Measurements from ENCODE around the gene MYRF.

MYRF gene

GRCh38 chr11:61762223-61762615 lies 9.8 kb downstream of the MYRF start:
- DNase-seq = no peak

GRCh38 chr11:61762798-61763197 lies 10.4 kb downstream of the MYRF start:
- no peak for DNase-seq

- DNase-seq = no peak
These were observed 11.6 kb downstream of the MYRF start for GRCh38 chr11:61763930-61764605.

- no peak for DNase-seq
These were observed 12.3 kb downstream of the MYRF start for GRCh38 chr11:61764606-61765260.

- DNase-seq = no peak
These were observed 13.3 kb downstream of the MYRF start for GRCh38 chr11:61765550-61766253.

- no peak for DNase-seq
These were observed 14.0 kb downstream of the MYRF start for GRCh38 chr11:61766353-61766841.

GRCh38 chr11:61768376-61769076 lies 16.1 kb downstream of the MYRF start:
- no peak for DNase-seq

GRCh38 chr11:61769169-61769920 lies 16.9 kb downstream of the MYRF start:
- no peak for DNase-seq

- no peak for DNase-seq
These were observed 17.7 kb downstream of the MYRF start for GRCh38 chr11:61769946-61770683.

GRCh38 chr11:61771195-61771894 lies 18.9 kb downstream of the MYRF start:
- no peak for DNase-seq

GRCh38 chr11:61771985-61772455 lies 19.6 kb downstream of the MYRF start:
- no peak for DNase-seq

- DNase-seq = no peak
These were observed 20.9 kb downstream of the MYRF start for GRCh38 chr11:61773356-61773755.

GRCh38 chr11:61773809-61774208 lies 21.4 kb downstream of the MYRF start:
- DNase-seq = no peak

- no peak for DNase-seq
These were observed 22.0 kb downstream of the MYRF start for GRCh38 chr11:61774411-61774810.

GRCh38 chr11:61775106-61775505 lies 22.7 kb downstream of the MYRF start:
- no peak for DNase-seq

GRCh38 chr11:61775606-61776554 lies 23.4 kb downstream of the MYRF start:
- DNase-seq = no peak

- peak; percentile 67 for DNase-seq
These were observed 24.2 kb downstream of the MYRF start for GRCh38 chr11:61776561-61777075.

GRCh38 chr11:61777234-61778090 lies 25.0 kb downstream of the MYRF start:
- peak; percentile 66 for DNase-seq

Data from NCI-H69 (cell line).